ENCODE results near the gene CPSF3. TPM values are rescaled to one million over a fixed set of nuclear protein-coding genes. Genes with fewer than 3 reads are reported as not detected.

Gene CPSF3
- total RNA-seq, 4 donors from 2014 or later = 17.6 to 173 (median 22.2) TPM

DNA sequence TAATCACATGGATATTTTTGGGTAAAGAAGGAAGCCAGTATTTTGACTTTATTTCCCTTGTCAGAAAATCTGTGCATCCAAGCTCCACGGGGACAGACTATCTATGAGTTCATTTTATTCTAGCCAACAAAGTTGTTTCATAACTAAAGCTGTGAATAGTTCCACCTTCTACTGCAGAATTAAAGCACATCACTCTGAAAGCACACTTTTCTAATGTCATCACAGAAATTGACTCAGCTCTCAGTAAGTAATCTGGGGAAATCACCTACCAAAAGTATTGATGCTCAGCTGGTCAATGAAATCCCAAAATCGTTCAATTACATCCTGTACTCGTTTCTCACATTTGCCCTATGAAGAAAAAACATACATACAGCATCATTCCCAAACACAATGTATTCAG lies 70.0 kb downstream of the CPSF3 start:
- Histone ChIP-seq H3K4me1 (no peaks in the 10 kb centered on the region), H3K27me3 (no peaks in the 10 kb centered on the region), H3K27ac (no peak overlapping the region), H3K4me3 (no peak overlapping the region), H3K9me3 (no peaks in the 10 kb centered on the region), H3K36me3 (peaks cover 0 to 73% (median 34%) of the 10 kb centered on the region in 4 donors)
- TF ChIP-seq EP300 (IDR thresholded peaks at IDR 0.05; ENCODE audit: low read depth) (no peak), CTCF (IDR thresholded peaks at IDR 0.05) (no peak), POLR2AphosphoS5 (IDR thresholded peaks at IDR 0.05) (no peak), POLR2A (IDR thresholded peaks at IDR 0.05) (no peak)
- in situ Hi-C loops (cut with MboI; ENCODE audit: low pct_ligation_motif_present in 1 of 4, low pct_unique_long_range_greater_than_20kb in 1 of 4, low sequenced_read_pairs in 3 of 4) (no loop called here), intact Hi-C loops (cut with DNase I; ENCODE audit: low total_unique reads) (no loop called here)
- no peak for DNase-seq
- WGBS, 2 donors (ENCODE audit: low coverage in 1 of 2) = 67 to 77% methylated on average over 3 of the region's 3 CpGs

DNA sequence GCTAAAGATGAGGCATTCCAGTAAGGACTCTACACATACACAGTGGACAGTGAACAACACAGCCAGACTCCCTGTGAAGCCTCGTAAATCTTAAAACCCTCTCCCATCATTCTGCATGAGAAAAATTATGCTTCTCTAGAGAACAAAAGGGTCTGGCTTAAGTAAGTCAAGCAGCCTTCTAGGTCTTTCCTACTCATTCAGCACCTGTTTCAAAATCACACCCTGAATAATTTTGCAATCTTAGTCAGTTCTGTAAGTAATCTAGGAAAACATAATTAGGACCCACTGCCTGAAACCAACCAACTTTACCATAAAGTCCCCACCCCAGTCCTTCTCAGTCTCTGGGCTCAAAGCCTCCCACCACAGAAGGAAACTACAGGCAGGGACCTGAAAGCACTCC lies 70.6 kb downstream of the CPSF3 start:
- in situ Hi-C loops (cut with MboI; ENCODE audit: low pct_ligation_motif_present in 1 of 4, low pct_unique_long_range_greater_than_20kb in 1 of 4, low sequenced_read_pairs in 3 of 4) = no loop called here
- H3K27ac ChIP-seq = no peak overlapping the region
- no peak for TF ChIP-seq EP300 (IDR thresholded peaks at IDR 0.05; ENCODE audit: low read depth)
- no peak for TF ChIP-seq POLR2AphosphoS5 (IDR thresholded peaks at IDR 0.05)
- no peak for TF ChIP-seq CTCF (IDR thresholded peaks at IDR 0.05)
- TF ChIP-seq POLR2A (IDR thresholded peaks at IDR 0.05) = no peak
- no peak overlapping the region for H3K4me3 ChIP-seq
- no peaks in the 10 kb centered on the region for H3K27me3 ChIP-seq
- H3K9me3 ChIP-seq = no peaks in the 10 kb centered on the region
- peaks cover 0 to 68% (median 32%) of the 10 kb centered on the region in 4 donors for H3K36me3 ChIP-seq
- 83 to 89% methylated on average over 1 of the region's 1 CpG for WGBS, 2 donors (ENCODE audit: low coverage in 1 of 2)
- DNase-seq = no peak
- intact Hi-C loops (cut with DNase I; ENCODE audit: low total_unique reads) = no loop called here
- no peaks in the 10 kb centered on the region for H3K4me1 ChIP-seq

DNA sequence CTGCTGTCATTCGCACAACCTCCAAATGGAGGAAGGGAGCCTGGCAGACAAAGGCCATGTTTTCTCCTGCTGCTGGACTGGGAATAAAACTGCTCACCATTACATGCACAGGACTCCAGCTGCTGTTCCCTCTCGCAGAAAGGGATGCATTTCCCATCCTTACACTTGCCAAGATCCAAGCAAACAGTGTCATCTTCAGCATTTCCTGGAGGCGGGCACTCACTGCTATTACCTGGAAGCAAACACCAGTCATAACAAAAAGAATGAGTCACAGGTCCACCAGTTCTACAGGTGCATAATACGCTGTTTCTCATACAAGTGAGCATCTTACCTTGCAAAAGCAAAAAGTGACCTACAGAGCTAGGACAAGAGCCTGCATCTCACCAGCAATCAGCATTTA lies 73.6 kb downstream of the CPSF3 start:
- Histone ChIP-seq H3K36me3 (peaks cover 0 to 49% (median 16%) of the 10 kb centered on the region in 4 donors), H3K4me1 (no peaks in the 10 kb centered on the region), H3K27me3 (no peaks in the 10 kb centered on the region), H3K9me3 (no peaks in the 10 kb centered on the region), H3K27ac (no peak overlapping the region), H3K4me3 (no peak overlapping the region)
- TF ChIP-seq POLR2A (IDR thresholded peaks at IDR 0.05) = no peak
- TF ChIP-seq EP300 (IDR thresholded peaks at IDR 0.05; ENCODE audit: low read depth) = no peak
- no peak for TF ChIP-seq CTCF (IDR thresholded peaks at IDR 0.05)
- TF ChIP-seq POLR2AphosphoS5 (IDR thresholded peaks at IDR 0.05) = no peak
- intact Hi-C loops (cut with DNase I; ENCODE audit: low total_unique reads) = no loop called here
- in situ Hi-C loops (cut with MboI; ENCODE audit: low pct_ligation_motif_present in 1 of 4, low pct_unique_long_range_greater_than_20kb in 1 of 4, low sequenced_read_pairs in 3 of 4) = no loop called here
- DNase-seq = no peak
- 85% methylated on average over 4 of the region's 4 CpGs; no CpG with 5 or more reads in 1 of the 2 donors for WGBS, 2 donors (ENCODE audit: low coverage in 1 of 2)

DNA sequence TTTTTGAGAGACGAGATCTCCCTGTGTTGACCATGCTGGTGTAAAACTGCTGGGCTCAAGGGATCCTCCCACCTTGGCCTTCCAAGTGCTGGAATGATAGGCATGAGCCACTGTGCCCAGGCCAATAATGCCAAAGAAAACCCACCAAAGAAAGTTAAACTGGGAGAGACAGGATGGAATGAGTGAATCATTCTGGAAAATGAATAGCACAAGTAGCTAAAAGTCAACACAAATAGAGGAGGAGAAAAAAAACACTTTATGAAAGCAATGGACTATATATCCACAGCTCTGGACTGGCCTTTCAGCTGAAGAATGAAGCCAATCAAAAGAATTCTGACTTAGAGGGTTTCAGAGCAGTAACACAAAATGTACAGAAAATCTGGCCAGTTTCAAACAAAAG lies 74.8 kb downstream of the CPSF3 start:
- WGBS, 2 donors (ENCODE audit: low coverage in 1 of 2) = 73 to 100% methylated on average over 1 of the region's 1 CpG
- intact Hi-C loops (cut with DNase I; ENCODE audit: low total_unique reads) = no loop called here
- peaks cover 0 to 42% (median 14%) of the 10 kb centered on the region in 4 donors for H3K36me3 ChIP-seq

More for the DNA sequence above, 74.8 kb downstream of the CPSF3 start:
- DNase-seq = no peak
- Histone ChIP-seq H3K4me1 (no peaks in the 10 kb centered on the region), H3K9me3 (no peaks in the 10 kb centered on the region), H3K4me3 (no peak overlapping the region), H3K27me3 (no peaks in the 10 kb centered on the region), H3K27ac (no peak overlapping the region)
- in situ Hi-C loops (cut with MboI; ENCODE audit: low pct_ligation_motif_present in 1 of 4, low pct_unique_long_range_greater_than_20kb in 1 of 4, low sequenced_read_pairs in 3 of 4) = no loop called here
- TF ChIP-seq POLR2AphosphoS5 (IDR thresholded peaks at IDR 0.05) = no peak
- no peak for TF ChIP-seq EP300 (IDR thresholded peaks at IDR 0.05; ENCODE audit: low read depth)
- TF ChIP-seq POLR2A (IDR thresholded peaks at IDR 0.05) = no peak
- no peak for TF ChIP-seq CTCF (IDR thresholded peaks at IDR 0.05)

All from transverse colon (tissue), 4 donors.